HL-60/S4 treated with retinoic acid at 250 ng/mL for 4 days and 3 days (cell line): ENCODE data around the gene MT3.

Source experiments
- in situ Hi-C: fragments of 300-500 bp; cut with MboI; formaldehyde crosslinking; loops from 2 replicates; pipeline ENCODE4 v1.7.0; 2022; ENCODE audit warnings: low sequenced_read_pairs

The MT3 gene

DNA sequence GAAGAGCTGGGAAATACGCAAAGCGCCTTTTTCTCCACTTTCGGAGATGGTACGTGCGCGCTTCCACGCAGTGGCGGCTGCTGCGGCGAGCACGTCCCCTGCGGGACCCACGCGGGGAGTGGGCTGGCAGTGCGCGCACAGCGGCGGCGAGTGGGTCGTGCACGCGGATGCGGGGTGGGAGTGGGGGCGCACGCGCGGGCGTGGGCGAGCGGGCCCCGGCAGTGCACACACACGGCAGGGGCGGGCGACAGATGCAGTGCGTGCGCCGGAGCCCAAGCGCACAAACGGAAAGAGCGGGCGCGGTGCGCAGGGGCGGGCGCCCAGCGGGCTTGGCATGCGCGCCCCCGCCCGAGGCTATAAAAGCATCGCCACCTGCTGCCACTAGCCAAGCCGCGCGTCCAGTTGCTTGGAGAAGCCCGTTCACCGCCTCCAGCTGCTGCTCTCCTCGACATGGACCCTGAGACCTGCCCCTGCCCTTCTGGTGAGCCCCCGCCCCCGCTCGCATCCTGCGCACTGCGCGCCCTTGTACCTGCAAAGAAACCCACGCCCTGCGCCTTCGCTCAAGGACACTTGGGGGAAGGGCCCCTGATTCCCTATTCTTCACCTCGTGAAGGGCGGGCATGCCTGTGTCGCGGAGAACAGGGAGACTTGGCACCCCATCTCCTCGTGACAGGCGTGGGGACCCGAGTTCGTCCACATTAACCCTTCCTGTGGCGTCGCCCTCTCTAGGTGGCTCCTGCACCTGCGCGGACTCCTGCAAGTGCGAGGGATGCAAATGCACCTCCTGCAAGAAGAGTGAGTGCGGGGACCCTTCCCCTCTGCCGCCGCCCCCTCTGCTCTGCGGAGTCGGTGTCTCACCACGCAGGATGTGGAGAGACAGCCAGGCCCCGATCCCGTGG lies at the start of gene MT3:
TSS of gene MT3 (plus strand) at position 388 of the 899 bp plus-strand sequence. CDS start at position 451, 63 bp downstream.
- in situ Hi-C loops: loop anchor here (10.0 kb wide), 1 partner anchor 105 kb away; no protein-coding TSS in a partner anchor

DNA sequence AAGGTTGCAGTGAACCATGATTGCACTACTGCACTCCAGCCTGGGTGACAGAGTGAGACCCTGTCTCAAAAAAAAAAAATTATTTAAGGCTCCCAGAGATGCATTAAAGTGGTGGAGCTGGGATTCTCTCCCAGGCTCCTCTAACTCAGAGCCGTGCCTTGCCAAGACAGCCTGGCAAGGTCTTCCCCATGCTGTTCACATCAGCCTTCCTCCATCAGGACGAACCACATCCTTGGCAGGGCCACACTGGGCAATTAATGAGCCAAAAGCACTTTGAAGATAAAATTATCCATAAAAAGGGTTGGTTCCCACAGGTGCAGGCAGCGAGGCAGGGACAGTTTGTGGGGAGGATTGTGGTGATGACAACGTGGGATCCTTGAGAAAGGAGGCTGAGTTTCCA lies 49.7 kb upstream of the MT3 start:
- in situ Hi-C loops: no loop called here

DNA sequence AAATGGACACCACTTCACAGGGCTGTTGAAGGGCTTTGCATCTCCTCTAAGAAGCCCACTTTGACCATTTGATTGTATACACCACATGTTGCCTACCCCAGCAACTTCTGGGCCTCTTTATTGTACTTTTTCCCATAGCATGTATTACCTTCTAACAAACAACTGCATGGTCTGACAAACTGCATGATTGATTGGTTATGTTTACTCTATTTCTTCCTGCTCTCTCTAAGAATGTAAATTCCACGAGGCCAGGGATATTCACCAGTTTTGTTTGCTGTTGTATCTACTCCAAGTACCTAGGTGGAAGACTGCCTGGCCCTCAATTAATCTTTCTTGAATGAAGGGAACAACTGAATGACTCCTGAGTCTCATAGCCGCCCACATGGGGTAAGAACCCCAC lies 47.3 kb upstream of the MT3 start:
- in situ Hi-C loops: no loop called here

DNA sequence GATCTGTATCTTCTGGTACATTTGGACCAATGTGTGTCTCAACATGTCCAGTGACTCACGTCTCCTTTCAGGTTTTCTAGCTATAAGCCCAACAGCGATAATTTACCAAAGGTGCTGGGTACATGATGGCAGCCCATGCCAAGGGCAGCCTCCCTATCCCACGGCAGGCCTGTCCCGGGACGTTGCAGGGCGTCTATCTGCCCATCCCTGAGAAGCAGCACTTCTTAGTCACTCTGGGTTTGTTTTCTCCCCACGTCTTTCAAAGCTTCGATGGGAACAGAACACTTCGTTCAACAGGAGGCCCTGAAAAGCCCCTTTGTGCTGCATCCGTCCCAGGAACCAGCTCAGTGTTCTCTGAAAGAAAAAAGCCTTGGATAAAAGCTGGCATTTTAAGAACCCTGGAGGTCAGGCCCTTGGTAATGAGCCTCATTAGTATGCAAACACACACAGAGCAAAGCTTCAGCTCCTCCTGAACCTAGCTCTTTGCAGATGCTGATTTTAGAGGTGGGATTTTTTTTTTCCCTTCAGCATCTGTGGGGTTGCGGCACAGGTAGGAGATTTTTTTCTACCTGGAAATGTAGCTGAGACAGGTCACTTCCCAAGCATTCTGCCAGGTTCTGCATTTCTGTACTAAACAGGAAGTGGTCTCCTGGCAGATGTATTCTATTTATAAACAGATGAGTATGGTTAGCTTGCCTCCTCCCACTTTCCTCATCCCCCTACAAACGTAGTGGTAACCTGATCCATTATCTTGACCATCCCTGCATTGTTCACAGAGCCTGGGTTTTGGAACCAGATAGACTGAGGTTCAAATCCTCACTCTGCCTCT lies 42.0 kb upstream of the MT3 start:
- in situ Hi-C loops: no loop called here

DNA sequence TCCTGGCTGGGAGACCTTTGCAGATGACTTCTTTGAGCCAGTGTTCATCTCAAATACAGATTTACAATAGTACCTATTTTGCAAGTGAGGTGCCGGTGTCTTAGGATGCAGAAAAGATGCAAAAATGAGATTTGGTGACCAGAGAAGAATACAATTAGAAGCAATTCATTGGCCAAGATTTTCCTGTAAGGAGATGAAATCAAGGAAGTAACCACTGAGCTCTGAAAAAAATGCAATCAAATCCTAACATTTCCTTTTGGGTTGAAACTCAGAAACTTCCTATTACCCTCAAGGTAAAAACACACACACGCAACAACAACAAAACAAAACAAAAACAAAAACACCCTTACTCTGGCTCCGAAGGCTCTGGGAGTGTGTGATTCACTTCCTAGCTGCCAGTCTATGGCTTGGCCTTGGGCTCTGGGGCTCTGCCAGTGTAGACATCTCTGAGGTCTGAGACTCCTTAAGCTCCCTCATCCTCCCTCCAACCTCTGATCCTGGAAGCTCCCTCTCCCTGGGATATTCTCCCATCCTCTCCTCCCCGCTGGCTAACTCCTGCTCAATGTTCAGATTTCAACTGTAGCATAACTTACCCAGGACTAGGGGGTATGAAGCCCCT lies 41.3 kb upstream of the MT3 start:
- in situ Hi-C loops: no loop called here

DNA sequence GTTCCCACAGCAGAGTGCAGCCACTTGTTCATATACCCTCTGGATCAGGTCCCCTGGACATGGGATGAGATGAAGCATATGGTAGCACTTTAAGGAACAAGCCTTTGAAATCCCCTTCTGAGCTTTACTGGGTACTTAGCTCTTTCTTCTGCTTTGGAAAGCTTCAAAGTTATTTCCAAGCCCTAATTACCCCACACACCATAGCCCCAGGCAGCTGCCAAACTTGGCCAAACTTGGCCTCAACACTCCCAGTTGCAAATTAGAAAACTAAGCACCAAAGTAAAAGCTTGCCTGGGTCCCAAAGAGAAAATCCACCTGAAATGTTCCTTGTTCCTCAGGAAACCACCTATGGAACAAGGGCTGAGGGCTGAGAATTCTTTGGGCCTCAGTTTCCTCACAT lies 40.2 kb upstream of the MT3 start:
- in situ Hi-C loops: no loop called here

DNA sequence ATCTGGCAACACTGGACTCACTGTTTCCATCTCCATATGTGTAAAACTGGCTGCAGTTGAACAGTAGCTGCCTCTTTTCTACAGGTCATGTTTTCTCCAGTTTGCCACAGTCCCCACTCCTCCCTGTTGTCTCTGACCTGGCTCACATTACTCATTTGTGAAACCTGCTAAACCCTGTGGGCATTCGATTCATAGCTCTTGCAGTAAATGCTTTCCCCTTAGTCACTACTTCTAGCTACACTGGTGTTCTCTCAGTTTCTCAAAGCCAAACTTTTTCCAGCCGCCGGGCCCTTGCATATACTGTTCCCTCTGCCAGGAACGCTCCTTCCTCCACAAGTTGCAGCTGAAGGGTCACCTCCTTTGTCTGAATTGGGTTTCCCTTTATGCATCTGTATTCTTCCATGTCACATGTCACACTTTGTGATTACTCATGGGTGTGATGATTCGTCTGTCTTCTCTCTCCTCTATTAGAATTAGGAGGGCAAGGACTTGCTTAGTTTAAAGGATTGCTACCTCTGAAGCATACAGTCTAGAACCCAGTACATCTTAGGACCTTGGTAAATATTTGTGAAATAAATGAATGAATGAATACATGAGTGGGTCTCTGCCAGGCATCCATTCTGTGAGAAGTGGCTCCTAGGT lies 39.5 kb upstream of the MT3 start:
- in situ Hi-C loops: no loop called here

DNA sequence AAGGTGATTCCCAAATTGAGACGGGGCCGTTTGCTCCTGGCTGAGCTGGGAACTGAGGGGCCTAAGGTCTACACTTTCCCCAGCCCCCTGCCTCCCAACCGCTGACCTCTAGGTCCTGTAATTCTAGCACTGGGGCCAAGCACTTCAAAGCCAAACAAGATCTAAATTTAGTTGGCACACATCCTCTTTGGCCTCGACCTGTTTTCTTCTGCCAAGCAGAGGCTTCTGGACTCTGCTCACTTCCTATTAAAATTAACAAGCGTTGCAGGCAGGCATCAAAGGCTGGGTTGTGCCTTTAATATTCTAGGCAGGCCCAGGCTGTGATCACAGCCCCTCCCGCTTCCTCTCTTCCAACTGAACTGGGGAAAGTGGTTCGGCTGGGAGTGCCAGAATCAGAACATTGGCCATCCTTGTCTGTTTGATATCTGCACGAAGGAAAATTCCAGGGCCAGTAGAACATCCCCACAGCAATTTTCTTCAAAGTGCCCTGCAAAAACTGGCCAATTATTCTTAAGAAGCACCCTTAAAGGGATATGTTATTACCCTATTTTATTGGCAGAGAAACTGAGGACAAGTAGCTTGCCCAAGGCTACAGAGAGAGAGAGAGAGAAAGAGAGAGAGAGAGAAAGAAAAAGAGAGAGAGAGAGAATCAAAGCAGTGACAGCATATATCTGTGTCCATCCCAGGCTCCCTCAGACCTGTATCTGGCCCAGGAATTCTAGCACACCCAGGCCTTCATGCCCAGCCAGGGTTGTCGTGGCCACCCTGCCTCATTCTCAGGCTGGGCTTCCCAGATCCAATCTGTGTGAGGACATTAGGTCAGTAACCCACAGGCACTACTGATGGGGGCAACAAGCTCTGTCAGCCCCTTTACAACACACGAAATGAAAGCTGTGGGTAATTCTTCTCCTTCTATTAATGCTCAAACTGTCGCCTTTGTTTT lies 37.3 kb upstream of the MT3 start:
- in situ Hi-C loops: no loop called here

DNA sequence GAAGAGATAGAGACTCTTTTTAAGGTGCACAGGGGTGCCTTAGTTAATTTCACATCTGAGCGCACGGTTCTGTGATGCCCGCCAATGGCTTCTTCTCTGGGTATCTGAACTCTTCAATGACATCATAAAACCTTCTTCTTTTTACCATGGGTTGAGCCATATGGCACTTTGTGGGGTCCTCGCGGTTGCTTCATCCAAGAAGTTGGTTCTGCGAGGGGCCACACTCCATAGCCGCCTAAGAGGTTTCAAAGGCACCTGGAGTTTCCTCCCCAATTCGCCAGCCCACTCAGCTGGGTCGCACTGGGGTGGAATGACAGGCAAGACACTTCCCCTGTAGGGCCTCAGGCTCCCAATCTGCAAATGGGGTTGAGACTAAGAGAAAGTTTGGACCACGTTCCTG lies 34.9 kb upstream of the MT3 start:
- in situ Hi-C loops: no loop called here

DNA sequence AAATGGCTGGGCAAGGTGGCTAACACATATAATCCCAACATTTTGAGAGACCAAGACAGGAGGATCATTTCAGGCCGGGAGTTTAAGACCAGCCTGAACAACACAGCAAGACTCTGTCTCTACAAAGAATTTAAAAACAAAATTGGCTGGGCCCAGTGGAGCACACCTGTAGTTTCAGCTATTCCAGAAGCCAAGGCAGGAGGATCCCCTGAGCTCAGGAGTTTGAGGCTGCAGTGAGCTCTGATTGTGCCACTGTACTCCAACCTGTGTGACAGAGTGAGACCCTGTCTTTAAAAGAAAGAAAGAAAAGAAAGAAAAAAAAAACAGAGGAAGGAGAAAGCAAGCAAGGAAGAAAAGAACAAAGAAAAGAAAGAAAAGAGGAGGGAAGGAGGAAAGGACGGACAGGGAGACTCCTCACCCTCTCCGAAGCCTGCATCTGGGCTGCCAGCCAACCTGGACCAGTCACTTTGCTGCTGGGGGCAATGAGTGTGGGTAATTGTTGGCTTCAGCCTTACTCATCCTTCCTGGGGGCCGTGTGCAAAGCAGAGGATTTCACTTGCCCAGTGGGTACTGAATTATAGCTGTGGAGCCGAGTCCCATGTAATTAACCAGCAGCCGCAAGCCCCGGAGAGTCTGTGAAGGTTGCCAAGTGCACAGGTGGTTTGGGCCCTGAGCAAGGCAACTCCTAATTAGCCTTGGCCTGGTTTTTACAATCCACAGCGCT lies 31.1 kb upstream of the MT3 start:
- in situ Hi-C loops: no loop called here

DNA sequence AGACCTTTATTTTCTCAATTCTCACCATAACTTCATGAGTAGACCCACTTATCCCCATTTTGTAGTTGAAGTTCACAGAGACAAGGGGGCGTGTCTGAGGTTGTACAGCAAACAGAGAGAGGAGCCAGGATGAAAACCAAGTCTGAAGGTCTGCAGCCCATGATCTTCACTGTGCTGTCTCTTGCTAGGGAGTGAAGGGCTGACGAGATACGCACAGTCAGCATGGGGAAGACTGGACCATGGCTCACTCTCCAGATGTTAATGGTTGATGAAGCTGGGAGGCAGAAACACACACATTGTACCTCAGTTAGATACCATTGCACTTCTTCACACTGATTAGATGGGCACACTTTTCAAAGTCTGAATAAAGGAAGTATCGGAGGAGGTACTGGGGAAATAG lies 30.2 kb upstream of the MT3 start:
- in situ Hi-C loops: no loop called here

DNA sequence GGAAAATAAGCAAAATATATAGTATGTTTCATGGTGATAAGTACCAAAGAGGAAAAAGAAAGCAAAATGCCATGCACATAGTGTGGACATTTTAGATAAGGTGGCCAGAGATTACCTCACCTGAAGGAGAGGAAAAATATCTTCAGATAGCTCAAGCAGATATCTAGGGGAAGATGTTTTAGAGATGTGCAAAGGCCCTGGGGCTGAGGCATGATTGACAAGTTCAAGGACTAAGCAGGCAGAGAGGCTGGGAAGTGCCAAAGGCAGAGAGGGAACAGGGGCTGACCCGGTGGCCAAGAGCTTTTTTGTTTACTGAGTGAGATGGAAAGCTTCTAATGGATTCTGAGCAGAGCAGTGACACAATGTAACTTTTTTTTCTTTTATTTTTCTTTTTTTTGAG lies 28.9 kb upstream of the MT3 start:
- in situ Hi-C loops: no loop called here

DNA sequence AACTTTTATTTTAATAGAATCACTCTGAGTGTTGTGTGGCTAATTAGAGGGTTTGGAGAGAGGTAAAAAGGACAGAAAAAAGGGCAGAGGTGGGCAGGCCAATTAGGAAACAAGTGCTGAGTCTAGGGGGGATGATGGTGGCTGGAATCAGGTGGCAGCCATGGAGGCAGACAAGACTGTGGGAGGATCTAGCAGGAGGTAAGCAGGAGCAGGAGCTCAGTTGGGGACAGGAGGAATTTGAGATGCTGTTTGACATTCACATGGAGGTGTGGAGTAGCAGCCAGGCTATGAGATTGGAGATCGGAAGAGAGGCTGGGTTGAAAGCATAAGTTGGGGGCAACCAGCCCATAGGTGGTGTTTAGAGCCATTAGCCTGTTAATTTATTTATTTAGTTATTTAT lies 28.2 kb upstream of the MT3 start:
- in situ Hi-C loops: no loop called here

DNA sequence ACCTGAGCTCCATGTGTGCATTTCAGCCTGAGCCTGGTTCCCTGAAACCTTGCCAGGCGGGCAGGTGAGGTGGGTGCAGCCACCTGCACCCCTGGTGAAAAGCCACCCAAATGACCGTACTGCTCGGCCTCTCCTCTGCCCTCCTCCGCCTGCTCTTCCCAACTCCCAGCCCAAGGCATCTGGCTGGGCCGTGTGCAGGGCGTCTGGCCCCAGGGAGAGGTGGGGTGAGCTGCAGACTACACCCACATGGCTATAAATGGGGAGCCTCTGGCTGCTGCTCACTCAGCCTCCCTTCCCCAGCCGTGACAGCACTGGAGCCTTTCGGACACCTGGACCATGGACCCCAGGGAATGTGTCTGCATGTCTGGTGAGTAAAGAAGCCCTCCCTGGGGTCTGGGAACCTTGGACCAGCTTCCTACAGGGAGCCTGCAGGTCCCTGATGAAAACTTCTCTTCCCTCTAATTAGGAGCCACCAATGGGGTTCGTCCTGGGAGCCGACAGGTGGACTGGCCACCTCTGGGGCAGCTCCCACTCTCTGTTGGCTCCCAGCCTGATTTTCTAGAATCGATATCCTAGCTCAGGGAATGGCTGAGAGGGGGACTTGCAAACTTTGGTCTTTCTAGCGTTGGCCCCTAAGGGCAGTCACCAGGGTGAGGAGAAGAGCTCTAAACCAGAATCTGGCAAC lies 24.4 kb upstream of the MT3 start, which contains the start of gene MT4:
TSS of gene MT4 (plus strand) at position 281 of the 685 bp plus-strand sequence. CDS start at position 337, 56 bp downstream.
- in situ Hi-C loops: no loop called here

DNA sequence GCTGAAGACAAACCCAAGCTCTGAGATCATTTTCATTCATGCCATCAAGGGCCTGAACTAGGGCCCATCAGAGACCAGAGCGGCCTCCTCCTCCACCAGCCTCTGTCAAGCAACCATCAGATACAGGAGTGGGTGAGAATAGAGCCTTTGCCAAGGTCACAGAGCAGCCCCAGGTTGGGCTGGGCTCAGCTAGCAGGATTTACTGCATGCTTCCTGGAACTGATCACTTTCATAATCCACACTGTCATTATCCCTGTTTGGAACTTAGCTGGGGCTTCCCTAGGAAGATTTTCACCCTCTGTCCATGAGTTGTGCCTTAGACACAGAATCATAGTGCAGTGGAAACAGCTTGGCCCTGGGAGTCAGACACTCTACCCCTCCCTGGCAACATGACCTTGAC lies 19.4 kb upstream of the MT3 start:
- in situ Hi-C loops: no loop called here

DNA sequence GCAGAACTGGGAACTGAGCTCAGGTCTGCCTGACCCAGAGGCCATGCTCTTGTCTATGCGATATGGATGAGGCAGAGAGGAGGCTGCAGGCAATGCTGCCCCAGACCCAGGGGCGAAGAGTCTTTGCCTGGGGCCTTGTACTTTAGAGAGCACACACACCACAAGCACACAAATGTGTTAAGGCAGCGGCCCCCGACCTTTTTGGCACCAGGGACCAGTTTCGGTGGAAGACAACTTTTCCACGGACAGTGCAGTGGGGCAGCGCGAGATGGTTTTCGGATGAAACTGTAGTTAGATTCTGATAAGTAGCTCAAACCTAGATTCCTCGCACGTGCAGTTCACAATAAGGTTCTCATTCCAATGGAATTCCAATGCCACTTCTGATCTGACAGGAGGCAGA lies 17.8 kb upstream of the MT3 start:
- in situ Hi-C loops: no loop called here

DNA sequence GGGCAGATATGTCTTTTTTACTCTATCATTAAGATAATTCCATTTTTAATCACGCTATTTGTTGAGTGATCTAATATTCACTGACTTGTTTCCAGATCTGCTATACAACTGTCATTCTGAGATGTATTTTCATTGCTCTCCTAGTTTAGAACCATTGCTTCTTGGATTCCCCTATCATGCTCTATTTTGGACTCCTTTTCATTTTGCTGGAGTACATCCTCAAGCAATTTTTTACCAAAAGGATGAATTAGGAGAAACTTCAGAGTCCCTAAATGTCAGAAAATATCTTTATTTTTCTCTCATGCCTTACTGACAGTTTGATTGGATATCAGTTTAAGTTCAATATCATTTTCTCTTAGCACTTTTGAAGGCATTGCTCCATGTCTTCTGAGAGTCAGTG lies 14.7 kb upstream of the MT3 start:
- in situ Hi-C loops: no loop called here

DNA sequence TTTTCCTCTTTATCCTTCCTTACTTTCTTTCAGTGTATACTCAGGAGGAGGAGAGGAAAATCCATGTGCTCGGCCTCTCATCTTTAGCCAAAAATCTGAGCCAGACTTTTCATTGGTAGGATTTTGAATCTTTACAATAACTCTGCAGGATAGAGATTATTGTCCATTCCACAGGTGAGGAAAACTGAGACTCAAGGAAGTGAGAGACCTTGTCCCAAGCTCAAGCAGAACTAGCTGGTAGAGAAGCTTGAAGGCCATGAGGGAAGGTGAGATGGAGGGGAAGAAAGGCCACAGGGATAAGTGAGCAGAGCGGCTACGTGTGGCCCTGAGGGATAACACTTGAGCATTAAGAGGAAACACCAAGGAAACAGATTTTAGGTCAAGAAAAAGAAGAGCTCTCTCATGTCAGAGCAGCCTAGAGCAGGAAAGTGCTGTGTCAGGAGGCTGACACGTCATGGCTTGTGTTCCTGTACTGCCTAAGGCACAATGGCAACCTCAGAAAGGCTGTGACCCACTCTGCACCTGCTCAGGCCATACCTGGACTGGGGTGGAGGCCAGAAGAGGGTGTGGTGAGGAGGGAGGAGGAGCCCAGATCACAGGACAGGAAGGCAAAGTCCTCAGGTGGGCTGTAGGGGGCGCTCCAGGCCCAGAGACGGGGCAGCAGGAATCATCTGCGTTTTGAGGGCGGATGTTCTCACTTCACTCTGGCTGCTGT lies 12.6 kb upstream of the MT3 start:
- in situ Hi-C loops: no loop called here
